Lower lobe of right lung (tissue), 2 donors: Measurements from ENCODE around the gene CYP2A6. TPM values are rescaled to one million over a fixed set of nuclear protein-coding genes. Genes with fewer than 3 reads are reported as not detected.
"Not testable (repeated sequence)": the region's sequence is repeated elsewhere in the genome, so short reads cannot be mapped to it uniquely, and the experiment has no call there.

Experiments used
- ATAC-seq, 2 donors: fragments of 200-7000 bp; cut with Tn5 transposase; one replicate each; pipeline ENCODE4 v1.9.1; 2020 to 2022; ENCODE audit warnings: mild to moderate bottlenecking in 2 of 2, moderate library complexity in 2 of 2
- DNase-seq: peaks from one replicate; pipeline ENCODE4 v3.0.0-alpha.2; 2020
- H3K27ac ChIP-seq: fragments of 200-600 bp; one replicate; pipeline ENCODE4 v1.8.0; 2022
- H3K27me3 ChIP-seq: fragments of 200-600 bp; one replicate; pipeline ENCODE4 v1.8.0; 2022; ENCODE audit warnings: low read depth
- H3K36me3 ChIP-seq: fragments of 200-600 bp; one replicate; pipeline ENCODE4 v1.8.0; 2022; ENCODE audit warnings: mild to moderate bottlenecking
- H3K4me1 ChIP-seq: fragments of 200-600 bp; one replicate; pipeline ENCODE4 v1.8.0; 2022
- H3K4me3 ChIP-seq: fragments of 200-600 bp; one replicate; pipeline ENCODE4 v1.8.0; 2022; ENCODE audit warnings: mild to moderate bottlenecking
- H3K9me3 ChIP-seq: fragments of 200-600 bp; one replicate; pipeline ENCODE4 v1.8.0; 2022
- CTCF ChIP-seq: fragments of 200-600 bp; IDR thresholded peaks from one replicate; pipeline ENCODE4 v1.8.0; 2022; ENCODE audit warnings: antibody characterized with exemption, mild to moderate bottlenecking
- intact Hi-C: fragments of 100-400 bp; cut with DNase I; formaldehyde crosslinking; loops from one replicate; pipeline ENCODE4 v1.11.0; 2022
- total RNA-seq: library from RNA; stranded (reverse); fragmentation: NEBNext Ultra II Directional; extraction: Animal tissue kit (Norgen Biotek cat#: 25700); gene quantifications from one replicate; pipeline ENCODE4 v1.2.1, GENCODE V29; 2021
- donor health status: DM: no; HTN: yes; CAD: no; lungs with severe emphysema.

Gene CYP2A6
- total RNA-seq, 1 donor from 2014 or later = 2.0 TPM

GRCh38 chr19:40842012-40842411, 8.2 kb downstream of the CYP2A6 start:
- DNase-seq, H3K27me3 ChIP-seq, H3K27ac ChIP-seq, intact Hi-C loops, H3K9me3 ChIP-seq, H3K36me3 ChIP-seq, H3K4me3 ChIP-seq, H3K4me1 ChIP-seq, ATAC-seq: not testable (repeated sequence)

DNA sequence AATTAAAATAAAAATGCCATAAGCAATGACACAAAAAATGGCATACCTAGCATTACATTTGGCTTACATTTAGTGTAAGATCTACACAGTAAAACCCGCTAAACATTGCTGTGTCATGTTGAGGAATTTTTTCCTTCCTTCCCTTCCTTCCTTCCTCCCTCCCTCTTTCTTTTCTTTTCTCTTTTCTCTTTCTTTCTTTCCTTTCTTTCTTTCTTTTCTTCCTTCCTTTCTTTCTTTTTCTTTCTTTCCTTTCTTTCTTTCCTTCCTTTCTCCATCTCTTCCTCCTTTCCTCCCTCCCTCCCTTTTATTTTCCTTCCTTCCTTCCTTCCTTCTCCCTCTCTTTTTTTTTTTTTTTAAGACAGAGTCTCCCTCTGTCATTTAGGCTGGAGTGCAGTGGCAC, 11.8 kb downstream of the CYP2A6 start:
- H3K4me1 ChIP-seq, intact Hi-C loops, DNase-seq, ATAC-seq, H3K36me3 ChIP-seq, H3K27ac ChIP-seq, H3K4me3 ChIP-seq, H3K9me3 ChIP-seq, H3K27me3 ChIP-seq: not testable (repeated sequence)

- no peaks in the 10 kb centered on the region for H3K9me3 ChIP-seq
- no peaks in the 10 kb centered on the region for H3K4me1 ChIP-seq
Observed at GRCh38 chr19:40836754-40837429, 13.4 kb downstream of the CYP2A6 start.

DNA sequence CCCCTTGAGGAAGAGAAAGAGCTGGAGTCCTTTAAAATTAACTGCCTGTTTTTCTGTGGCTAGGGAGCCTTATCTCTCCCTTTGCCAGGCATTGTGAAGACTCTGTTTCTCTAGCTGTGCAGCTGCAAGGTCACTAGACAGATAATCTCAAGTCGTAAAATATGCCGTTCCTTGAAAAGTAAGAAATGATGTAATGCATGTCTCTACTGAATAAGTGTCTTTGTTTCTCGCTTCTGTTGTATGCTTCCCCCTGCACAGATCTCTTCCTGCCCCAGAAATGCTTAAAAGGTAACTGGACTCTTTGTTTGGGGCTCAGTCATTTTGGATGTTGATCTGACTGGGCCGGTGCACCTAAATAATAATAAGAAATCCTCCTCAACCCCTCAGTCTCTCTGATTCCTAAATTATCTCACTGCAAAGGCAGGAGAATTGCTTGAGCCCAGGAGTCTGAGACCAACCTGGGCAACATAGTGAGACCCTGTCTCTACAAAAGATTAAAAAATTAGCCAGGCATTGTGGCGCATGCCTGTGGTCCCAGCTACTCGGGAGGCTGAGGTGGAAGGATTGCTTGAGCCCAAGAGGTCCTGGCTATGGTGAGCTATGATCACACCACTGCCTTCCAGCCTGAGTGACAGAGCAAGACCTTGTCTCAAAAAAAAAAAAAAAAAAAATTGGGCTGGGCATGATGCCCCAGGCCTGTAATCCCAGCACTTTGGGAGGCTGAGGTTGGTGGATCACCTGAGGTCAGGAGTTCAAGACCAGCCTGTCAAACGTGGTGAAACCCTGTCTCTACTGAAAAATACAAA, 16.3 kb downstream of the CYP2A6 start:
- ATAC-seq, H3K4me3 ChIP-seq, H3K9me3 ChIP-seq, H3K36me3 ChIP-seq, H3K4me1 ChIP-seq, H3K27me3 ChIP-seq, DNase-seq, intact Hi-C loops, H3K27ac ChIP-seq: not testable (repeated sequence)

More at GRCh38 chr19:40836754-40837429, 13.4 kb downstream of the CYP2A6 start:
- DNase-seq (no peak), ATAC-seq (no peak)
- Histone ChIP-seq H3K27me3 (no peaks in the 10 kb centered on the region), H3K4me3 (no peak overlapping the region), H3K27ac (no peak overlapping the region), H3K36me3 (no peaks in the 10 kb centered on the region)
- intact Hi-C loops = no loop called here
- TF ChIP-seq CTCF = no peak

DNA sequence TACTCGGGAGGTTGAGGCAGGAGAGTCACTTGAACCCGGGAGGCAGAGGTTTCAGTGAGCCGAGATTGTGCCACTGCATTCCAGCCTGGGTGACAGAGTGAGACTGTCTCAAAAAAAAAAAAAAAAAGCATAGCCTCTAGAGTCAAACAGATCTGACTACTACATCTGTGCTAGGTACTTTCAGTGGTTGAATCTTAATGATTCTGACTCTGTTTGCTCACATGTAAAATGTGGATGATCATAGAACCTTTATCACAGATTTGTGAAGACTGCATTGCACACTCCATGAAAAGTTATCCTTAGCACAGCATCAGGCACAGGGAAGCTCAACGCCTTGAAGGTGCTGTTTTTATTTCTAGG, 17.8 kb downstream of the CYP2A6 start:
- DNase-seq, H3K9me3 ChIP-seq, H3K27ac ChIP-seq, H3K4me1 ChIP-seq, intact Hi-C loops, H3K36me3 ChIP-seq, H3K4me3 ChIP-seq, H3K27me3 ChIP-seq, ATAC-seq: not testable (repeated sequence)

DNA sequence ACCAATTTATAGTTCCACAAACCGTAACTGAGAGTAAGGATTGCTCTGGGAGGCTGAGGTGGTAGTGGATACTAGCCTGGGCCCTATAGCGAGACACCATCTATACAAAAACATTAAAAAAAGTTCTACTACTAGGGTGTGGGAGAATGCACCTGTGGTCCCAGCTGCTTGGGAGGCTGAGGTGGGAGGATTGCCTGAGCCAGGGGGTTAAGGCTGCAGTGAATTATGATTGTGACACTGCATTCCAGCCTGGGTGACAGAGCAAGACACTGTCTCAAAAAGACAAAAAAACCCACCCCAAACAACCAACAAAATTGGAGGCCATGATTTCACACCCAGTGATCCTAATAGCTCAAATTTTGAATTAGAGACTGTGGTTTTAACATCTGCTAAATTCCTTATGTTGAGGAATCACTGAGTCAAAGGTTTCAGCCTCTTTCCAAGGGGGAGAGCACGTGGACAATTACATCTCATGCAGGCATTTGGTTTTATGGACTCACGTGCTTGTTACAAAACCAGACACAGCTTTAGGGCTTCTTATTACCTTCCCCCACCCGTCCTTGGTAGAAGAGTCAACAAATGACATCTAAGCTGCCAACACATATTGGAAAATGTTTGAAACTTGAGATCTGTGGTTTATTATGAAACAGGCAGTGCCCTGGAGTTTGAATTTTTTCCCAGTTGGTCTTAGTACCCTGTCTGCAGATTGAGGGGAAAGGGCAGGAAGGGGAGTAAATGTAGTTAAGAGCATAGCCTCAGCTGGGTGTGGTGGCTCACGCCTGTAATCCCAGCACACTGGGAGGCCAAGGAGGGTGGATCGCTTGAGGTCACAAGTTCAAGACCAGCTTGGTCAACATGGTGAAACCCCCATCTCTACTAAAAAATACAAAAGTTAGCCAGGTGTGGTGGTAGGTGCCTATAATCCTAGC, 18.5 kb downstream of the CYP2A6 start:
- intact Hi-C loops = no loop called here
- Histone ChIP-seq H3K4me3 (no peak overlapping the region), H3K9me3 (no peaks in the 10 kb centered on the region), H3K27me3 (no peaks in the 10 kb centered on the region), H3K4me1 (peaks cover 7% of the 10 kb centered on the region), H3K36me3 (peaks cover 6% of the 10 kb centered on the region), H3K27ac (peak overlapping the region; percentile 46)
- no peak for DNase-seq
- TF ChIP-seq CTCF = no peak
- ATAC-seq = peak; percentile 83 to 90

DNA sequence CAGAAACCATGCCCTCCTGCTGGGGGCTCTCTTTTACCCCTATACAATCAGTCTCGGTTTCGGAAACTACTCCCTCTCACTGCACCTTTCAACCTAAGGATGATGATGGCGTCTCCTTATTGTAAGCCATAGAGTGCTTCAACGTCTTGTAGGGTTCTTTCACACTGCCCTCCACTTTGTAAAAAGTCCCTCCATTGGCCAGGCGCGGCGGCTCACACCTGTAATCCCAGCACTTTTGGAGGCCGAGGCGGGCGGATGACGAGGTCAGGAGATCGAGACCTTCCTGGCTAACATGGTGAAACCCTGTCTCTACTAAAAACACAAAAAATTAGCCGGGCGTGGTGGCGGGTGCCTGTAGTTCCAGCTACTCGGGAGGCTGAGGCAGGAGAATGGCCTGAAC, 19.5 kb downstream of the CYP2A6 start:
- DNase-seq, H3K27me3 ChIP-seq, H3K27ac ChIP-seq, H3K9me3 ChIP-seq, intact Hi-C loops, H3K4me3 ChIP-seq, ATAC-seq, H3K4me1 ChIP-seq, H3K36me3 ChIP-seq: not testable (repeated sequence)
